Upper lobe of left lung (tissue), 4 donors: Measurements from ENCODE around the gene GCK.

Experiments
- CTCF ChIP-seq, 6 experiments: fragments of 450-650 bp in 4 of 6; fragments of 200-600 bp in 2 of 6; sonication (generic) in 2 of 6; IDR thresholded peaks; one replicate each; pipeline ENCODE4 v1.5.1; 2016 to 2019; ENCODE audit warnings: antibody characterized with exemption in 6 of 6
- POLR2AphosphoS5 ChIP-seq, 2 donors: sonication (generic); formaldehyde crosslinking; IDR thresholded peaks; one replicate each; pipeline ENCODE4 v1.5.1; 2017; ENCODE audit warnings: antibody characterized with exemption in 2 of 2

- TF ChIP-seq CTCF (IDR thresholded peaks at IDR 0.05) (no peak), POLR2AphosphoS5 (IDR thresholded peaks at IDR 0.05) (no peak)
Observed at GRCh38 chr7:44218418-44219201, 29.4 kb upstream of the GCK start.
